GM18502 (cell line): Measurements from ENCODE around the gene TAF8.

Source experiments
- ATAC-seq: cut with Tn5 transposase; IDR thresholded peaks from one replicate; pipeline ENCODE4 v1.9.1; 2021; ENCODE audit warnings: mild to moderate bottlenecking; ENCODE audit not compliant: unreplicated experiment, poor library complexity

TAF8 gene

GRCh38 chr6:42049116-42049809, 1.1 kb upstream of the TAF8 start:
- no peak for ATAC-seq

GRCh38 chr6:42049948-42050296, 402 bp upstream of the TAF8 start:
- ATAC-seq: no peak

- ATAC-seq: no peak
These were observed 937 bp downstream of the TAF8 start for GRCh38 chr6:42051268-42051653.

- no peak for ATAC-seq
These were observed 3.3 kb downstream of the TAF8 start for GRCh38 chr6:42053601-42054000.

GRCh38 chr6:42059743-42060142, 9.4 kb downstream of the TAF8 start:
- ATAC-seq: no peak

GRCh38 chr6:42066156-42066675, 15.9 kb downstream of the TAF8 start:
- no peak for ATAC-seq

- no peak for ATAC-seq
These were observed 17.8 kb downstream of the TAF8 start for GRCh38 chr6:42068173-42068572.

GRCh38 chr6:42068872-42069522, 18.7 kb downstream of the TAF8 start:
- no peak for ATAC-seq

GRCh38 chr6:42071881-42072583, 21.7 kb downstream of the TAF8 start:
- no peak for ATAC-seq

- no peak for ATAC-seq
These were observed 23.0 kb downstream of the TAF8 start for GRCh38 chr6:42073287-42073686.

- no peak for ATAC-seq
These were observed 25.0 kb downstream of the TAF8 start for GRCh38 chr6:42075159-42075838.

GRCh38 chr6:42078386-42078785, 28.1 kb downstream of the TAF8 start:
- no peak for ATAC-seq

- ATAC-seq: no peak
These were observed 29.7 kb downstream of the TAF8 start for GRCh38 chr6:42079941-42080464.

- ATAC-seq: no peak
These were observed 33.2 kb downstream of the TAF8 start for GRCh38 chr6:42083530-42083929.

GRCh38 chr6:42084889-42085288, 34.6 kb downstream of the TAF8 start:
- ATAC-seq: no peak

GRCh38 chr6:42086046-42087035, 36.0 kb downstream of the TAF8 start:
- ATAC-seq: no peak

- no peak for ATAC-seq
These were observed 37.8 kb downstream of the TAF8 start for GRCh38 chr6:42088101-42088591.

- ATAC-seq: no peak
These were observed 40.7 kb downstream of the TAF8 start for GRCh38 chr6:42090819-42091717.
